Caki2 (cell line): Measurements from ENCODE around the gene MSI2. TPM values are rescaled to one million over a fixed set of nuclear protein-coding genes. Genes with fewer than 3 reads are reported as not detected.

Experiments used
- DNase-seq: peaks from one replicate; pipeline ENCODE4 v3.0.0-alpha.2; 2015; ENCODE audit warnings: low read depth
- in situ Hi-C: cut with HindIII; loops from 2 replicates; pipeline ENCODE4 v1.10.0; 2016; ENCODE audit warnings: low sequenced_read_pairs, low pct_unique_long_range_greater_than_20kb, mixed read lengths
- total RNA-seq: library from RNA; depleted of rRNA; stranded (reverse); fragments of >200 nt; shearing (Covaris generic); gene quantifications from 2 replicates; pipeline ENCODE4 v1.2.3, GENCODE V29; 2014; ENCODE audit warnings: low replicate concordance

Gene MSI2
- total RNA-seq, 1 experiment from 2014 or later: 67.1 TPM

GRCh38 chr17:57369509-57369945 is 113.2 kb downstream of the MSI2 start:
- in situ Hi-C loops: loop anchor here (5.0 kb wide), 1 partner anchor 38 kb away; no protein-coding TSS in a partner anchor
- no peak for DNase-seq

GRCh38 chr17:57370037-57370581 is 113.8 kb downstream of the MSI2 start:
- DNase-seq: peak; percentile 96
- in situ Hi-C loops: no loop called here

- in situ Hi-C loops: no loop called here
- no peak for DNase-seq
These were observed 114.3 kb downstream of the MSI2 start for GRCh38 chr17:57370619-57371018.

- in situ Hi-C loops: no loop called here
- DNase-seq: peak; percentile 76
These were observed 115.8 kb downstream of the MSI2 start for GRCh38 chr17:57372156-57372555.

GRCh38 chr17:57373048-57373447 is 116.7 kb downstream of the MSI2 start:
- in situ Hi-C loops: no loop called here
- DNase-seq: no peak

GRCh38 chr17:57373756-57374155 is 117.4 kb downstream of the MSI2 start:
- no peak for DNase-seq
- in situ Hi-C loops: no loop called here

GRCh38 chr17:57375040-57375769 is 118.9 kb downstream of the MSI2 start:
- in situ Hi-C loops: no loop called here
- no peak for DNase-seq

GRCh38 chr17:57375770-57376225 is 119.5 kb downstream of the MSI2 start:
- in situ Hi-C loops: no loop called here
- DNase-seq: no peak

- in situ Hi-C loops: no loop called here
- DNase-seq: no peak
These were observed 120.8 kb downstream of the MSI2 start for GRCh38 chr17:57377094-57377493.

GRCh38 chr17:57379237-57379894 is 123.0 kb downstream of the MSI2 start:
- in situ Hi-C loops: no loop called here
- peak; percentile 40 for DNase-seq

GRCh38 chr17:57379895-57380434 is 123.6 kb downstream of the MSI2 start:
- DNase-seq: no peak
- in situ Hi-C loops: no loop called here

GRCh38 chr17:57381498-57381897 is 125.2 kb downstream of the MSI2 start:
- in situ Hi-C loops: no loop called here
- DNase-seq: no peak

- in situ Hi-C loops: no loop called here
- no peak for DNase-seq
These were observed 127.9 kb downstream of the MSI2 start for GRCh38 chr17:57384219-57384618.

GRCh38 chr17:57385975-57386374 is 129.7 kb downstream of the MSI2 start:
- DNase-seq: no peak
- in situ Hi-C loops: no loop called here

- no peak for DNase-seq
- in situ Hi-C loops: no loop called here
These were observed 131.3 kb downstream of the MSI2 start for GRCh38 chr17:57387575-57387974.

- DNase-seq: no peak
- in situ Hi-C loops: no loop called here
These were observed 131.9 kb downstream of the MSI2 start for GRCh38 chr17:57388131-57388725.

GRCh38 chr17:57389473-57389872 is 133.2 kb downstream of the MSI2 start:
- in situ Hi-C loops: no loop called here
- no peak for DNase-seq

- in situ Hi-C loops: no loop called here
- no peak for DNase-seq
These were observed 134.9 kb downstream of the MSI2 start for GRCh38 chr17:57391076-57391825.
